ENCODE results near the gene RRP8.

The RRP8 gene

DNA sequence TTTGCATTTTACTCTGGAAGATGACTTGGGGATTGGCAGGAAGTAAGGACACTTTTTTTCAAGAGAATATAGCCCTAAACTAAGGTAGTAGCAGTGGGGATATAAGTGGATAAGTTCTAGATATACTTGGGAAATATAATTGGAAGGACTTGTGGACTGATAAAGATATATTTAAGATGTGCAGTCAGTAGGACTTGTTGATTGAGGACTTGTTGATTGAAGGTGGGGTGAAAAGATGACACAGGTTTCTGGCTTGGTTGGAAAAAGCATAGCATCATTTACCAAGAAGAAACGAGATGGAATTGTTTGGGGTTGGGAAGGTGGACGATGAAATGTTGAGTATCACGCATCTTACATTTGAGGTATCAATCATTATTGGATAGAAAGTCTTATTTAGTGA is 10.1 kb upstream of the RRP8 start:
- Histone ChIP-seq H3K4me1 (ENCODE audit: control insufficient read depth in 1 of 2, insufficient read depth in 2 of 2, low read length in 2 of 2) (peaks cover 26 to 52% of the 10 kb centered on the region in 2 donors), H3K36me3 (ENCODE audit: control insufficient read depth in 1 of 2, insufficient read depth in 2 of 2, low read length in 2 of 2) (peaks cover 48 to 56% of the 10 kb centered on the region in 2 donors)

DNA sequence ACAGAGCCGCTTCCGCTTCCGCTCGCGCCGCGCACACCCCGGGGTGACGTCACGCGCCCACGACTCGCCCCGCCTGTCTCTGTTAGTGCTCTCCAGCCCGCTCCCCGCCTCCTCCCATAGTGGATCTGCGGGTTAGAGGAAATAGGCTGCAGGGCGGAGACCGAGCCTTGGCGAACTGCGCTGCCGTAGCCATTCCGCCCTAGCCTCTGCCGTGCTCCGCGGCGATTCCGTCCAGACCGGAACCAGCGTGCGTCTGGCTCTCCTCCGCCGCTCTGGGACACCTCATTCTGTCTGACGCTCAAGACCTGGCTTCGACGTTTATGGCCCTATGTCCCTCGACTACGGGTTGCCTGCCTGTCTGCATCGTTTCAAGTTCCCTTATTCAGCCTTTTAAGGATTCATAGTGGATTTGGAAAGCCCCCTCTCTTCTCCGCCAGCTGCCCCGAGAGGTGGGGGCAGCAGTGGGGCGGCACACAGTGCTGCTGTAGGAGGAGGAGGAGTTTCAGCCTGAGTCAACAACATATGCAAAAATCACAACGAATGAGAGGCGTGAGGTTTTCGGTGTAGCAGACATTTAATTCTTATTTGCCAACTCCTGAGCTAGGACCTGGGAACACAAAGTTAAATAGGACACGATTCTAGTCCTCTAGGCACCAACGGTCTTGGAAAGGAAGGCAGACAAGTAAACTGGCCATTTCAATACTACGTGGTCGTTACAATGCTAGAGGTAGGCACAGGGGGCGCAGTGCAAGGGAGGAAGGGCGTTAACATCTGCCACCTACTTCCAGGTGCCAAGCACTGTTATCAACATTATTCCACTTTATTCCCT is 9.0 kb upstream of the RRP8 start, which contains the start of gene TAF10:
Gene TAF10 (minus strand): TSS at position 4 of the 829 bp plus-strand sequence. CDS start 27 bp downstream, outside the sequence.
- no peaks in the 10 kb centered on the region for H3K27me3 ChIP-seq (ENCODE audit: low read depth, low read length)
- H3K4me3 ChIP-seq (ENCODE audit: low read depth in 1 of 2, low read length in 2 of 2), result peak within 1 kb of the TSS; percentile 75 to 77
- H3K9me3 ChIP-seq (ENCODE audit: control insufficient read depth in 1 of 2, low read length in 2 of 2), result no peaks in the 10 kb centered on the region
- H3K27ac ChIP-seq (ENCODE audit: low read length), result peak within 1 kb of the TSS; percentile 97
- peaks cover 59 to 64% of the 10 kb centered on the region in 2 donors for H3K36me3 ChIP-seq (ENCODE audit: control insufficient read depth in 1 of 2, insufficient read depth in 2 of 2, low read length in 2 of 2)
- H3K4me1 ChIP-seq (ENCODE audit: control insufficient read depth in 1 of 2, insufficient read depth in 2 of 2, low read length in 2 of 2), result peaks cover 27 to 52% of the 10 kb centered on the region in 2 donors

More for the DNA sequence above, 10.1 kb upstream of the RRP8 start:
- H3K27ac ChIP-seq (ENCODE audit: low read length), result peak overlapping the region; percentile 97
- peak overlapping the region in 1 of 2 donors; percentile 62 for H3K4me3 ChIP-seq (ENCODE audit: low read depth in 1 of 2, low read length in 2 of 2)
- no peaks in the 10 kb centered on the region for H3K27me3 ChIP-seq (ENCODE audit: low read depth, low read length)
- H3K9me3 ChIP-seq (ENCODE audit: control insufficient read depth in 1 of 2, low read length in 2 of 2), result no peaks in the 10 kb centered on the region

DNA sequence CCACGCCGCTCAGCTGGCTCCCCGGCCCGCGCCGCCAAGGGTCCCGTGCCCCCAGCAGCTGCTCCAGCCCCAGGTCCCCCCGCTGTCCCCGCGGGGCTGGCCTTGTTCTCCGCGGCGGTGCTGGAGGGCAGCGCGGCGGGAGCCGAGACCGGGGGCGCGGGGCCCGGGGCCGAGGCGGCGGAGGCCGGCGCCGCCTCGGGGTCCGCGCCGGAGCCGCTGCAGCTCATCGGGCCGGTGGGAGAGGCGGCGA is 8.5 kb upstream of the RRP8 start:
- peaks cover 57 to 60% of the 10 kb centered on the region in 2 donors for H3K36me3 ChIP-seq (ENCODE audit: control insufficient read depth in 1 of 2, insufficient read depth in 2 of 2, low read length in 2 of 2)
- peaks cover 29 to 53% of the 10 kb centered on the region in 2 donors for H3K4me1 ChIP-seq (ENCODE audit: control insufficient read depth in 1 of 2, insufficient read depth in 2 of 2, low read length in 2 of 2)
- H3K4me3 ChIP-seq (ENCODE audit: low read depth in 1 of 2, low read length in 2 of 2), result peak overlapping the region; percentile 75 to 77
- H3K27ac ChIP-seq (ENCODE audit: low read length), result peak overlapping the region; percentile 79
- H3K27me3 ChIP-seq (ENCODE audit: low read depth, low read length), result no peaks in the 10 kb centered on the region
- H3K9me3 ChIP-seq (ENCODE audit: control insufficient read depth in 1 of 2, low read length in 2 of 2), result no peaks in the 10 kb centered on the region

DNA sequence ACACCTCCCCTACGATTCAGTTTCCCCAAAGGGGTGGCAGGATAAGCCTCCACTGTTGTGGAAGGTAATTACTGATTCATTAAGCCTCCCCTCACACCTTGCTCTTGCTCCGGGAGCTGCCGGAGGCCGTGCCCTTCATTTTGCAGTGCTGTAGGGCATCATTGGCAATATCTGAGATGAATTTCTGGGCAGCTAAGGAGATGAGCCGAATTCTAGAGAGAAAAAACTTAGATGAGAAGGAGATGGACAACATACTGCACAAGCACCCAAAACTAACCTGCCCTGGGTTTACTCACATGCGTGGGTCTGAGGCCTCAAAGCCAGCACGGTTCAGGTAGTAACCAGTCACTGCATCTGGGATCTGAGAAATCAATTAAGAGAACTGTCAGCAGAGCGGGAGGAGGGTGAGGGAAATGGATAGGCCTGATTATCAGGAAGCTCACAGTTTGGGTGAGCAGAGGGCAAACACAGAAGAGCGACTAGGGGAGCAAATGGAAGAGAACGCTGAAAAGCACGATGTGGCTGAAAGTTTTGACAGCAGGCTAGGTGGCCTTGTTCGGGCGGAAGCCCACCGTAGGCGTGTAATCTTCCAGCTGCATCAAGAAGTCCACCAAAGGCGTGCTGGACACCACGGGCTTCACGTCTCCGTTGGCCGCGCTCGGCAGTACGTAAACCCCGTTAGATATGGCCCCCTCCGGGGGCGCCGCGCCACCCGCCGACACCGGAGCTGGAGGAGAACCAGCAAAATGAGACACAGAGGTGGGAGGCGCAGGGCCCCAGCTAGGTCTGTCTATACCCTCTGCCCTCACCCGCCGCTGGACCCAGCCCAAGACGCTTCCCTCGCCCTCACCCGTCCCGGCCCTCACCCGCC is 7.9 kb upstream of the RRP8 start:
- H3K4me3 ChIP-seq (ENCODE audit: low read depth in 1 of 2, low read length in 2 of 2), result peak overlapping the region; percentile 75 to 77
- no peaks in the 10 kb centered on the region for H3K27me3 ChIP-seq (ENCODE audit: low read depth, low read length)
- H3K9me3 ChIP-seq (ENCODE audit: control insufficient read depth in 1 of 2, low read length in 2 of 2), result no peaks in the 10 kb centered on the region
- peaks cover 32 to 58% of the 10 kb centered on the region in 2 donors for H3K4me1 ChIP-seq (ENCODE audit: control insufficient read depth in 1 of 2, insufficient read depth in 2 of 2, low read length in 2 of 2)
- peak overlapping the region; percentile 79 for H3K27ac ChIP-seq (ENCODE audit: low read length)
- peaks cover 54 to 55% of the 10 kb centered on the region in 2 donors for H3K36me3 ChIP-seq (ENCODE audit: control insufficient read depth in 1 of 2, insufficient read depth in 2 of 2, low read length in 2 of 2)

DNA sequence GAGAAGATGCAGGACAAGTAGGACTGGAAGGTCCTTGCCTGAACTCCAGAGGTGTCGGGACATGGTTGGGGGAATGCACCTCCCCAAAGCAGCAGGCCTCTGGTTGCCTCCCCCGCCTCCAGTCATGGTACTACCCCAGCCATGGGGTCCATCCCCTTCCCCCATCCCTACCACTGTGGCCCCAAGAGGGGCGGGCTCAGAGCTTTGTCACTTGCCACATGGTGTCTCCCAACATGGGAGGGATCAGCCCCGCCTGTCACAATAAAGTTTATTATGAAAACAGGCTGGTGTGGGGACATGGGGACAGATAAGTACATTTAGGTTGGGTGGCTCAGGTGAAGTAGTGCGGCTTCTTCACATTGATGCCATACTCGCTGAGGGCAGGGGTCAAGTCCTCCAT is 7.2 kb upstream of the RRP8 start:
- peaks cover 48% of the 10 kb centered on the region in 2 donors for H3K36me3 ChIP-seq (ENCODE audit: control insufficient read depth in 1 of 2, insufficient read depth in 2 of 2, low read length in 2 of 2)
- no peaks in the 10 kb centered on the region for H3K27me3 ChIP-seq (ENCODE audit: low read depth, low read length)
- H3K4me3 ChIP-seq (ENCODE audit: low read depth in 1 of 2, low read length in 2 of 2), result peak overlapping the region; percentile 75 to 77
- H3K9me3 ChIP-seq (ENCODE audit: control insufficient read depth in 1 of 2, low read length in 2 of 2), result no peaks in the 10 kb centered on the region
- peak overlapping the region; percentile 79 for H3K27ac ChIP-seq (ENCODE audit: low read length)
- peaks cover 37 to 66% of the 10 kb centered on the region in 2 donors for H3K4me1 ChIP-seq (ENCODE audit: control insufficient read depth in 1 of 2, insufficient read depth in 2 of 2, low read length in 2 of 2)

DNA sequence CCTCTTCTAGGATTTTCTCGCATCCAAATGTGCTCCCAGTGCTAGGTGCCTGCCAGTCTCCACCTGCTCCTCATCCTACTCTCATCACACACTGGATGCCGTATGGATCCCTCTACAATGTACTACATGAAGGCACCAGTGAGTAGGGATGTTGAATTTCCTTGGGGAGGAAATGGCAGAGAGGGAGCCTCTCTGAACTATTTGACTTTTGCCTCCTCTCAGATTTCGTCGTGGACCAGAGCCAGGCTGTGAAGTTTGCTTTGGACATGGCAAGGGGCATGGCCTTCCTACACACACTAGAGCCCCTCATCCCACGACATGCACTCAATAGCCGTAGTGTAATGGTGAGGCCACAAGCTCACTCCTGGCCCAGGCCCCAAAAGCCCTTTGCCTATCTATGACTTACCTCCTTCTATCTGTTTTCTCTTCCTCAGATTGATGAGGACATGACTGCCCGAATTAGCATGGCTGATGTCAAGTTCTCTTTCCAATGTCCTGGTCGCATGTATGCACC is 6.1 kb upstream of the RRP8 start:
- Histone ChIP-seq H3K9me3 (ENCODE audit: control insufficient read depth in 1 of 2, low read length in 2 of 2) (no peaks in the 10 kb centered on the region), H3K27me3 (ENCODE audit: low read depth, low read length) (no peaks in the 10 kb centered on the region), H3K4me1 (ENCODE audit: control insufficient read depth in 1 of 2, insufficient read depth in 2 of 2, low read length in 2 of 2) (peaks cover 41 to 72% of the 10 kb centered on the region in 2 donors), H3K36me3 (ENCODE audit: control insufficient read depth in 1 of 2, insufficient read depth in 2 of 2, low read length in 2 of 2) (peaks cover 38% of the 10 kb centered on the region in 2 donors), H3K4me3 (ENCODE audit: low read depth in 1 of 2, low read length in 2 of 2) (no peak overlapping the region), H3K27ac (ENCODE audit: low read length) (peak overlapping the region; percentile 98)

DNA sequence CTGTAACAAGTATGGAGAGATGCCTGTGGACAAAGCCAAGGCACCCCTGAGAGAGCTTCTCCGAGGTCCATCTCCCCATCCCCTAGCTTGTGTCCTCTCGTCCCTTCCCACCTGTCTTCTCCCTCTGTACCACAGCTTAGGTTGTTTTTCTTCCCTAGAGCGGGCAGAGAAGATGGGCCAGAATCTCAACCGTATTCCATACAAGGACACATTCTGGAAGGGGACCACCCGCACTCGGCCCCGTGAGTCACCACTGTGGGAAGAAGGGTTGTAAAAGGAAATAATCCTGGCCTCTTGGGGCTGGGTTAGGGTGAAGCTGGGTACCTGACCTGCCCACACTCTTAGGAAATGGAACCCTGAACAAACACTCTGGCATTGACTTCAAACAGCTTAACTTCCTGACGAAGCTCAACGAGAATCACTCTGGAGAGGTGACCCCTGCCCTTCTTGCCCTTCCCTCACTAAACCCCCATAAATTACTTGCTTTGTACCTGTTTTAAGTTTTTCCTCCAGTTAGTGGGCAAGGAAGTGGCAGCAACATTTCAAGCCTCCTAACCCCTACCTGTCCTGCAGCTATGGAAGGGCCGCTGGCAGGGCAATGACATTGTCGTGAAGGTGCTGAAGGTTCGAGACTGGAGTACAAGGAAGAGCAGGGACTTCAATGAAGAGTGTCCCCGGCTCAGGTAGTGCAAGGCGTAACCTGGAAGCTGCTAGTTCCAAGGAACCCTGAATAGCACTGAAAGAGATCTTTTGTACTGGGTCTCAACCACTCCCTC is 5.5 kb upstream of the RRP8 start:
- Histone ChIP-seq H3K27ac (ENCODE audit: low read length) (peak overlapping the region; percentile 98), H3K27me3 (ENCODE audit: low read depth, low read length) (no peaks in the 10 kb centered on the region), H3K4me3 (ENCODE audit: low read depth in 1 of 2, low read length in 2 of 2) (no peak overlapping the region), H3K36me3 (ENCODE audit: control insufficient read depth in 1 of 2, insufficient read depth in 2 of 2, low read length in 2 of 2) (peaks cover 36 to 38% of the 10 kb centered on the region in 2 donors), H3K4me1 (ENCODE audit: control insufficient read depth in 1 of 2, insufficient read depth in 2 of 2, low read length in 2 of 2) (peaks cover 41 to 72% of the 10 kb centered on the region in 2 donors), H3K9me3 (ENCODE audit: control insufficient read depth in 1 of 2, low read length in 2 of 2) (no peaks in the 10 kb centered on the region)

DNA sequence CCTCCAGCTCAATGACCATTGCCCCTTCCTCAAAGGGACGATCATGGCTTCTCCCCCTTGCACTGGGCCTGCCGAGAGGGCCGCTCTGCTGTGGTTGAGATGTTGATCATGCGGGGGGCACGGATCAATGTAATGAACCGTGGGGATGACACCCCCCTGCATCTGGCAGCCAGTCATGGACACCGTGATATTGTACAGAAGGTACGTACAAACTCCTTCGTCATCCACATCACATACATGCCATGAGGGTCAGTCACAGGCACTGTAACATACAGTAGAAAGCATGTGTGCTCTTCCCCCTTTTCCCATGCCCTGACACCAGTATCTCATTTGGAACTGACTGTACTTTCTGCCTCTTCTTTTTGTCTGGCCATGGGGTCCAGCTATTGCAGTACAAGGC is 4.6 kb upstream of the RRP8 start:
- Histone ChIP-seq H3K9me3 (ENCODE audit: control insufficient read depth in 1 of 2, low read length in 2 of 2) (no peaks in the 10 kb centered on the region), H3K27ac (ENCODE audit: low read length) (peak overlapping the region; percentile 98), H3K4me1 (ENCODE audit: control insufficient read depth in 1 of 2, insufficient read depth in 2 of 2, low read length in 2 of 2) (peaks cover 36 to 67% of the 10 kb centered on the region in 2 donors), H3K27me3 (ENCODE audit: low read depth, low read length) (no peaks in the 10 kb centered on the region), H3K4me3 (ENCODE audit: low read depth in 1 of 2, low read length in 2 of 2) (peak overlapping the region in 1 of 2 donors; percentile 26), H3K36me3 (ENCODE audit: control insufficient read depth in 1 of 2, insufficient read depth in 2 of 2, low read length in 2 of 2) (peaks cover 36 to 38% of the 10 kb centered on the region in 2 donors)

DNA sequence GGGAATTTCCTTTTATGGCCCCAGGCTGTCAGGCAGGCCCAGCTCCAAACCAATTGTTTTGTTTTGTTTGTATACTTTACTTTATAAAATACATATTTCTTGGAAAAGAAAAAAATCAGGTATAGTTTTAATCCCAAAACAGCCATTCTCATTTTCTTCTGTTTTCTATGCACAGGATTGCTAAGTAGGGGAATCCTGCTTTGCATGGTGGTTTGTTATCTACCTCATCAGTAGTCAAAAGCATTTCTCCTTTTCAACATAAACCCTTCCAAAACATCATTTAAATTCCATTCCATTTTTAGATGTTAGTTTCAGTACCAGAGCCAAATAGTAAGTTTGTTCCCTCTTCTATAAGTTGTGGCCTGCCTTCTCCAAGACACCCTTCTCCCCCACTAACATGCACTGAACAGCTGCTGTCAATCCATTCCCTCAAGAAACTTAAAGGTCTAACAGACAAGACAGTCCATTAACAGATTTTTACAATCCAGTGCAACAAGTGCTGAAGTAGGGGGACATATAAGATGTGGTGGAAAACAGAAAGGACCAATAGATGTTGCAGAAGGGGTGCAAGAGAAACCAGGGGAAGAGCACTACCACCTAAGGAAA is 3.9 kb upstream of the RRP8 start:
- Histone ChIP-seq H3K27me3 (ENCODE audit: low read depth, low read length) (no peaks in the 10 kb centered on the region), H3K27ac (ENCODE audit: low read length) (peak overlapping the region; percentile 98), H3K4me1 (ENCODE audit: control insufficient read depth in 1 of 2, insufficient read depth in 2 of 2, low read length in 2 of 2) (peaks cover 36 to 72% of the 10 kb centered on the region in 2 donors), H3K9me3 (ENCODE audit: control insufficient read depth in 1 of 2, low read length in 2 of 2) (no peaks in the 10 kb centered on the region), H3K36me3 (ENCODE audit: control insufficient read depth in 1 of 2, insufficient read depth in 2 of 2, low read length in 2 of 2) (peaks cover 36 to 38% of the 10 kb centered on the region in 2 donors), H3K4me3 (ENCODE audit: low read depth in 1 of 2, low read length in 2 of 2) (peak overlapping the region; percentile 24 to 26)

DNA sequence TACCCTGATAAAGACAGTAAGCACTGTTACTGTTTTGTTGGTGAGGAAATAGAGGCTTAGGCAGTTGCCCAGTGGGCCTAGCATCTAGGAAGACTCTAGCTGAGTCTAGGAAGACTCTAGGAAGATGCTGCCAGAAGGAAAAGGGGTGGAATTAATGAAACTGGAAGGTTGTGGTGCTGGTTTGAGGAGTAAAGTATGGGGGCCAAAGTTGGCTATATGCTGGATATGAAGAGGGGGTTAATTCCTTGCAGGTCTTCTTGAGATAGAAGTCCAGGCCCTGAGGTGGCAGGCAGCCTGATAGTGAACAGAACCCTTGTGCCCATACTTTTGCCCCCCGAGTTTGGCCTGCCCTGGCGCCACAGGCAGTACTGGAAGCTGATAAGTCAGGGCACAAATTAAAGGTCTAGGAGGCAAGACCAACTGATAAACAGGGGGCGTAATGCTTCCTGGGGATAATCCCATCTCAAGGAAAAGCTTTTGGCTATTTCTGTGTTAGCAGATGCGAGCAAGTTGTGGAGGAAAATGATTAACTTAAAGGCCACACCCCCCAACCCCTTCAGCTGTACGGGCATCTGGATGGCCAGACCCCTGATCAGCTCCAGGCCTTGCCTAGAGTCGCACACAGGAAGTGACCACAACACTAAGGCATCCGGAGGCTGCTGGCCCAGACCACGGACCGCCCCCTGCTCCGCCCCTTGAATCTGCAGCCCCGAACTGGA is 3.2 kb upstream of the RRP8 start:
- Histone ChIP-seq H3K27ac (ENCODE audit: low read length) (peak overlapping the region; percentile 98), H3K4me3 (ENCODE audit: low read depth in 1 of 2, low read length in 2 of 2) (peak overlapping the region; percentile 58 to 98), H3K4me1 (ENCODE audit: control insufficient read depth in 1 of 2, insufficient read depth in 2 of 2, low read length in 2 of 2) (peaks cover 43 to 79% of the 10 kb centered on the region in 2 donors), H3K36me3 (ENCODE audit: control insufficient read depth in 1 of 2, insufficient read depth in 2 of 2, low read length in 2 of 2) (peaks cover 37 to 38% of the 10 kb centered on the region in 2 donors), H3K9me3 (ENCODE audit: control insufficient read depth in 1 of 2, low read length in 2 of 2) (no peaks in the 10 kb centered on the region), H3K27me3 (ENCODE audit: low read depth, low read length) (no peaks in the 10 kb centered on the region)

Data from muscle layer of duodenum (tissue), 2 donors.